Kidney tubule cell (primary cell): ENCODE data around the gene SERPINA3.

Source experiments
- DNase-seq: peaks from one replicate; pipeline ENCODE4 v3.0.0-alpha.2; 2018; ENCODE audit warnings: low spot score

SERPINA3 gene

GRCh38 chr14:94613720-94614644, 1.8 kb downstream of the SERPINA3 start:
- DNase-seq, result no peak

GRCh38 chr14:94614802-94615201, 2.6 kb downstream of the SERPINA3 start:
- no peak for DNase-seq

- no peak for DNase-seq
Observed at GRCh38 chr14:94615254-94615653, 3.1 kb downstream of the SERPINA3 start.

GRCh38 chr14:94615823-94616570, 3.8 kb downstream of the SERPINA3 start:
- no peak for DNase-seq

- no peak for DNase-seq
Observed at GRCh38 chr14:94617366-94617941, 5.3 kb downstream of the SERPINA3 start.

- no peak for DNase-seq
Observed at GRCh38 chr14:94617988-94618822, 6.0 kb downstream of the SERPINA3 start.

- no peak for DNase-seq
Observed at GRCh38 chr14:94619297-94619696, 7.1 kb downstream of the SERPINA3 start.

- DNase-seq, result no peak
Observed at GRCh38 chr14:94620597-94620996, 8.4 kb downstream of the SERPINA3 start.

- no peak for DNase-seq
Observed at GRCh38 chr14:94621358-94622134, 9.4 kb downstream of the SERPINA3 start.

- DNase-seq, result no peak
Observed at GRCh38 chr14:94622653-94623421, 10.6 kb downstream of the SERPINA3 start.

- no peak for DNase-seq
Observed at GRCh38 chr14:94623422-94623809, 11.2 kb downstream of the SERPINA3 start.

- DNase-seq, result no peak
Observed at GRCh38 chr14:94623856-94624499, 11.8 kb downstream of the SERPINA3 start.

- no peak for DNase-seq
Observed at GRCh38 chr14:94624537-94625352, 12.6 kb downstream of the SERPINA3 start.

- no peak for DNase-seq
Observed at GRCh38 chr14:94625353-94625635, 13.1 kb downstream of the SERPINA3 start.

GRCh38 chr14:94628578-94628977, 16.4 kb downstream of the SERPINA3 start:
- DNase-seq, result no peak

GRCh38 chr14:94630396-94630795, 18.2 kb downstream of the SERPINA3 start:
- DNase-seq, result no peak

- DNase-seq, result no peak
Observed at GRCh38 chr14:94631050-94631449, 18.9 kb downstream of the SERPINA3 start.

GRCh38 chr14:94631536-94632304, 19.5 kb downstream of the SERPINA3 start:
- DNase-seq, result no peak

GRCh38 chr14:94632305-94632590, 20.1 kb downstream of the SERPINA3 start:
- DNase-seq, result no peak
